Activated B cell treated with CpG ODN at 0.5 μM for 24 hours (primary cell): ENCODE measurements around the gene PANK4. TPM values are rescaled to one million over a fixed set of nuclear protein-coding genes. Genes with fewer than 3 reads are reported as not detected.

Experiments
- ATAC-seq: fragments of 200-7000 bp; cut with Tn5 transposase; one replicate; pipeline ENCODE4 v1.10.0; 2021; ENCODE audit warnings: low read depth, mild to moderate bottlenecking, moderate library complexity
- CTCF ChIA-PET: fragments of 350-600 bp; sonication (Branson Sonifier 250); formaldehyde crosslinking; loops from one replicate; lab custom pipeline; 2021; ENCODE audit warnings: antibody characterized with exemption; lab: Charles Lee
- POLR2A ChIA-PET: fragments of 350-600 bp; sonication (Branson Sonifier 250); formaldehyde crosslinking; loops from one replicate; lab custom pipeline; 2021; ENCODE audit warnings: antibody characterized with exemption; lab: Charles Lee
- DNase-seq: peaks from one replicate; pipeline ENCODE4 v3.0.0; 2022
- H3K27ac Mint-ChIP-seq: one replicate; pipeline ENCODE4 v1.8.0; 2020; ENCODE audit warnings: mixed read lengths
- H3K27me3 Mint-ChIP-seq: one replicate; pipeline ENCODE4 v1.8.0; 2021; ENCODE audit warnings: mixed read lengths
- H3K36me3 Mint-ChIP-seq: one replicate; pipeline ENCODE4 v1.8.0; 2021; ENCODE audit warnings: low read depth, mixed read lengths
- H3K4me1 Mint-ChIP-seq: one replicate; pipeline ENCODE4 v1.8.0; 2021; ENCODE audit warnings: mixed read lengths
- H3K4me3 Mint-ChIP-seq: one replicate; pipeline ENCODE4 v1.8.0; 2020; ENCODE audit warnings: mild to moderate bottlenecking, mixed read lengths
- H3K9me3 Mint-ChIP-seq: one replicate; pipeline ENCODE4 v1.8.0; 2020; ENCODE audit warnings: mixed read lengths
- intact Hi-C: fragments of 100-400 bp; cut with micrococcal nuclease; formaldehyde crosslinking; loops from one replicate; pipeline ENCODE4 v1.15.1; 2024
- total RNA-seq: library from RNA; stranded (reverse); gene quantifications from 2 replicates; pipeline ENCODE4 v1.2.3, GENCODE V29; 2022
- TF ChIP-seq, protein P1 (sequence below): fragments of 200-600 bp; IDR thresholded peaks from one replicate; pipeline ENCODE4 v1.8.0; 2022; ENCODE audit warnings: antibody characterized with exemption, mild to moderate bottlenecking

Gene PANK4
- total RNA-seq, 1 donor from 2014 or later: 54.0 TPM

DNA sequence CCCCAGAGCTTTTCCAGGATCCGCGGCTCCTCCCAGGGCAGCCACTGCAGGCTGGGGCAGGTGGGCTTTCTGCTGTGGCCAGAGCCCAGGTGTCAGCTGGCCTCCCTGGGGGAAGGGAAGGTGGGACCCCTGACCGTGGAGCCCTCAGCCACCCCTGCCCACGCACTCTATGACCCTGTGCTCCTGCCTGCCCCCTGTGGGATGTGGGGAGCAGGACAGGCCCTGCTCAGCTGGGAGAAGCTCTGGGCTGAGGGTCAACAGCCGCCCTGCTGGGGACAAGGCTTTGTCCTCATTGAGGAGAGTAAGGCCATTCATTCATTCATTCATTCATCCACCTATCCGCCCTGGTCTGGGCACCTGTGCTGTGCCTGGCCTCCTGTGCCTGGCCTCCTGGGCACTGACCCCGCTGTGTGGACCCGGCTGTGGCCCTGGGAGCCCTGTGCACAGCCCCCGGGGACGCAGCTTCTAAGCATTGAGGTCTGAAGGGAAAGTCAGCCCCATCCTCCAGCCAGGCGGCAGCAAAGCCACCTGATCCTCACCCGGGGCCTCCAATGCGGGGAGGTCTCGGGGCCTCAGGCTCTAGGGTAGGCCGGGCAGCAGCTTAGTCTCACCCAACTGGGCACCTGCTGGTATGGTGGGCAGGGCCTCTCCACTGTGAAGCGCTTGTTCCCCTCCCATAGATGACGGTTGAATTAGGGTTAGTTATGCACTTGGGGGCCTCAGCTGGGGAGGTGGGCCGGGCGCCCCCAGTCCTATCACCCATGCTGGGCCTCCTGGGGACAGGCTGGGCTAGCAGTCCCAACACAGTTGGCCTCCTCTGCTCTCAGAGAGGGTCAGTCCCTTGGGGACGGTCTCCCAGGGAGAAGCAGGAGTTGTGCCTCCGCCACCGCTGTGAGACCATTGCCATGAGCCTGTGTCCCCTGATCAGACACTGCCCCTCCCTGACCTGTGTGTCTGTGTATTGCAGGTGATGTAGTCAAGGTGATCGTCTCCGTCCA is 35.8 kb upstream of the PANK4 start:
- no peak overlapping the region for H3K27ac Mint-ChIP-seq

DNA sequence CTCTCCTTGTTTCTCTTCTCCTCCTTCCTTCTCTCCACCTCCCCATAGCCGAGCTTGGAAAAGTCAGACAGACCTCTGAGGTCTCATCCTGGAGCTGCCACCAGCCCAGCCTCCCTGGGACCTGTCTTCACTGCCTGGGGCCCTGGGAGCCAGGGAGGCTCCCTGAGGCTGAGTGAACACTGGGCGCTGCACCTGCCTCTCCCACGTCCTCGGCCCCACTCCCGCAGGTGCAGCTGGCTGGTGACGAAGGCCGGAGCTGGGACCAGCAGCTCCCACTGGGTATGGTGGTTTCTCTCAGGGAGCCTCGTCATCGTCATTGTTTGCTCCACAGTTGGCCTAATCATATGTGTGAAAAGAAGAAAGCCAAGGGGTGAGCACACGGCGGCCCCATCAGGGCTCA is 35.0 kb upstream of the PANK4 start:
- Mint-ChIP-seq H3K27ac (peak overlapping the region; percentile 13), H3K9me3 (no peaks in the 10 kb centered on the region), H3K4me1 (peaks cover 23% of the 10 kb centered on the region), H3K27me3 (no peaks in the 10 kb centered on the region), H3K4me3 (no peak overlapping the region), H3K36me3 (peaks cover 40% of the 10 kb centered on the region)
- ChIA-PET POLR2A (interaction anchor here (1.0 to 2.4 kb wide), 6 partner anchors 13 to 24 kb away, joined by 4 to 23 read pairs (median 5); no protein-coding TSS in a partner anchor), CTCF (interaction anchor here (0.6 to 2.2 kb wide), 7 partner anchors 14 to 95 kb away, joined by 3 to 11 read pairs (median 3); no protein-coding TSS in a partner anchor)
- TF ChIP-seq, protein P1, sequence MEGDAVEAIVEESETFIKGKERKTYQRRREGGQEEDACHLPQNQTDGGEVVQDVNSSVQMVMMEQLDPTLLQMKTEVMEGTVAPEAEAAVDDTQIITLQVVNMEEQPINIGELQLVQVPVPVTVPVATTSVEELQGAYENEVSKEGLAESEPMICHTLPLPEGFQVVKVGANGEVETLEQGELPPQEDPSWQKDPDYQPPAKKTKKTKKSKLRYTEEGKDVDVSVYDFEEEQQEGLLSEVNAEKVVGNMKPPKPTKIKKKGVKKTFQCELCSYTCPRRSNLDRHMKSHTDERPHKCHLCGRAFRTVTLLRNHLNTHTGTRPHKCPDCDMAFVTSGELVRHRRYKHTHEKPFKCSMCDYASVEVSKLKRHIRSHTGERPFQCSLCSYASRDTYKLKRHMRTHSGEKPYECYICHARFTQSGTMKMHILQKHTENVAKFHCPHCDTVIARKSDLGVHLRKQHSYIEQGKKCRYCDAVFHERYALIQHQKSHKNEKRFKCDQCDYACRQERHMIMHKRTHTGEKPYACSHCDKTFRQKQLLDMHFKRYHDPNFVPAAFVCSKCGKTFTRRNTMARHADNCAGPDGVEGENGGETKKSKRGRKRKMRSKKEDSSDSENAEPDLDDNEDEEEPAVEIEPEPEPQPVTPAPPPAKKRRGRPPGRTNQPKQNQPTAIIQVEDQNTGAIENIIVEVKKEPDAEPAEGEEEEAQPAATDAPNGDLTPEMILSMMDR: no peak
- ATAC-seq (no peak), DNase-seq (no peak)
- intact Hi-C loops: no loop called here

More for the DNA sequence above, 35.8 kb upstream of the PANK4 start:
- Mint-ChIP-seq H3K27me3 (no peaks in the 10 kb centered on the region), H3K9me3 (no peaks in the 10 kb centered on the region), H3K4me1 (peaks cover 18% of the 10 kb centered on the region), H3K4me3 (no peak overlapping the region), H3K36me3 (peaks cover 37% of the 10 kb centered on the region)
- peak; percentile 64 for ATAC-seq
- POLR2A ChIA-PET: interaction anchor here (1.0 to 2.4 kb wide), 5 partner anchors 14 to 23 kb away, joined by 4 to 23 read pairs (median 6); no protein-coding TSS in a partner anchor
- TF ChIP-seq, protein P1: no peak
- CTCF ChIA-PET: interaction anchor here (0.6 to 2.2 kb wide), 7 partner anchors 15 to 96 kb away, joined by 3 to 11 read pairs (median 3); no protein-coding TSS in a partner anchor
- no peak for DNase-seq
- intact Hi-C loops: no loop called here

DNA sequence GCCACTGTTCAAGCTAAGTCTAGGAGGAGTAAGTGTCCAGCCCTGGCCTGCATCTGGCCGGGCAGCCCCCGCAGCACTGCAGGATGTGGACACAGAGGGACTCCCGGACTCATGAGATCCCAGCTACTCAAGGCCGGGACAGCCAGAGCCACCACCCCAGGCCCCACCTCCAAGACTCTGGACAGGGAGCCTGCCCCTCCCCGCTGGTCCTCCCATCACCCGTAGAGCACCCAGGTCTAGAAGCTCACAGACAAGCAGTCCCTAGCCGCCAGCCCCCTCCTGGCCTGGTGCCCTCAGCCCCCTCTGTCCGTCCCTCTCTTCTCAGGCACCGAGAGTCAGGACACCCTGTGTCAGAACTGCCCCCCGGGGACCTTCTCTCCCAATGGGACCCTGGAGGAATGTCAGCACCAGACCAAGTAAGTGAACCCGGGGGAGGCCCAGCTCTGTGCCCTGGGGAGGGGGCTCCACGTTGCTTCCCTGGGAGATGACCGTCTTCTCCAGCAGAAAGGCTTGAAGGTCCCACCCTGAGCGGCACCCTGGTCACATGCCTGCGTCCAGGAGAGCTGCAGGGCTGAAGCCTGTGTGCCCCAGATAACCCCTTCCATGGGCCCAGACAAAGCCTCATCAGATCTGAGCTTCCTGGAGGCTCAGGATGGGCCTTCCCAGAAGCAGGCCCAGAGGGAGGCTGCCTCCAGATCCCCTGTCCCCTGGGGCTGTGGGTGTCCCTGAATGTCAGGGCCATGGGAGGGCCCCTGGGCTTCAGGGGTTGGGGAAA is 34.1 kb upstream of the PANK4 start:
- ChIA-PET POLR2A (interaction anchor here (0.5 to 2.4 kb wide), 4 partner anchors 13 to 364 kb away, joined by 4 to 23 read pairs (median 4); no protein-coding TSS in a partner anchor), CTCF (interaction anchor here (1.4 to 2.2 kb wide), 2 partner anchors 25 to 32 kb away, joined by 3 to 11 read pairs; no protein-coding TSS in a partner anchor)
- H3K27ac Mint-ChIP-seq: no peak overlapping the region
- ATAC-seq (no peak), DNase-seq (no peak)
- intact Hi-C loops: no loop called here
- H3K9me3 Mint-ChIP-seq: no peaks in the 10 kb centered on the region
- peaks cover 31% of the 10 kb centered on the region for H3K4me1 Mint-ChIP-seq
- peaks cover 45% of the 10 kb centered on the region for H3K36me3 Mint-ChIP-seq
- H3K27me3 Mint-ChIP-seq: no peaks in the 10 kb centered on the region
- TF ChIP-seq, protein P1: no peak
- no peak overlapping the region for H3K4me3 Mint-ChIP-seq

DNA sequence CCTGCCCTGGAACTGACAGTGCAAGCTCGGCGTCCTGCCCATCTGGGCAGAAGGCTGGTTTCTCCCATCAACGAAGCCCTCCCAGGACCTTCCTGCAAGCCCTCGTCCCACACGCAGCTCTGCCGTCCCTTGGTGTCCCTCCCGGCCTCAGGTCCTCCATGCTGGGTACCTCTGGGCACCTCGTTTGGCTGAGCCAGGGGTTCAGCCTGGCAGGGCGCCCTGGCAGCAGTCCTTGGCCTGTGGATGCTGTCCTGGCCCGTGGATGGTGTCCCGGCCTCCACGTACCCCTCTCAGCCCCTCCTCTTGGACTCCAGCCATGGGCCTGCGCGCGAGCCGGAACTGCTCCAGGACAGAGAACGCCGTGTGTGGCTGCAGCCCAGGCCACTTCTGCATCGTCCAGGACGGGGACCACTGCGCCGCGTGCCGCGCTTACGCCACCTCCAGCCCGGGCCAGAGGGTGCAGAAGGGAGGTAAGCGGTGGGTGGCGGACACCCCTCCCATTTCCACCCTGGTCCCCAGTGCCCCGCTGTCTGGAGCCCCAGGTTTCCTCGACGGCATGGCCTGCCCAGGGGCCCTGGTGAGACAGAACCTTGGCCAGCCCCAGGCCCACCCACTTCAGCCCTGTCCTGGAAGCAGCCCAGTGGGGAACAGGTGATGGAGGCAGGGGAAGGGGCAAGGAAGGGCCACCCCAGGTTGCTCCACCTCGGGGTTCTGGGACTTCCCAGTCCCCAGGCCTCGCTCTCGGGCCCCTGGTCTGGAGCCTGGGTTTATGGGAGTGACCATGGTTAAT is 33.3 kb upstream of the PANK4 start:
- ChIA-PET POLR2A (interaction anchor here (0.5 to 5.6 kb wide), 5 partner anchors 12 to 364 kb away, joined by 3 to 224 read pairs (median 4); partner anchors contain the start of gene PRXL2B), CTCF (interaction anchor here (2.2 kb wide), 1 partner anchor 25 kb away, joined by 11 read pairs; no protein-coding TSS in a partner anchor)
- no peaks in the 10 kb centered on the region for H3K9me3 Mint-ChIP-seq
- ATAC-seq: no peak
- no peak for DNase-seq
- no peak overlapping the region for H3K27ac Mint-ChIP-seq
- H3K4me3 Mint-ChIP-seq: no peak overlapping the region
- peaks cover 38% of the 10 kb centered on the region for H3K4me1 Mint-ChIP-seq
- TF ChIP-seq, protein P1: no peak
- intact Hi-C loops: no loop called here
- no peaks in the 10 kb centered on the region for H3K27me3 Mint-ChIP-seq
- peaks cover 45% of the 10 kb centered on the region for H3K36me3 Mint-ChIP-seq
